GM15510 (cell line): Measurements from ENCODE around the gene SLC23A2.

Source experiments
- POLR2A ChIP-seq: IDR thresholded peaks from 3 replicates; pipeline ENCODE4 v1.6.1; 2011; ENCODE audit warnings: borderline replicate concordance; ENCODE audit not compliant: insufficient read length; ENCODE audit errors: extremely low read depth

SLC23A2 gene

GRCh38 chr20:5001174-5002076 is at the start of gene SLC23A2:
TSS of gene SLC23A2 (minus strand) at chr20:5001510. CDS start at chr20:4932562, 68,948 bp downstream.
- peak; percentile 67 for TF ChIP-seq POLR2A

DNA sequence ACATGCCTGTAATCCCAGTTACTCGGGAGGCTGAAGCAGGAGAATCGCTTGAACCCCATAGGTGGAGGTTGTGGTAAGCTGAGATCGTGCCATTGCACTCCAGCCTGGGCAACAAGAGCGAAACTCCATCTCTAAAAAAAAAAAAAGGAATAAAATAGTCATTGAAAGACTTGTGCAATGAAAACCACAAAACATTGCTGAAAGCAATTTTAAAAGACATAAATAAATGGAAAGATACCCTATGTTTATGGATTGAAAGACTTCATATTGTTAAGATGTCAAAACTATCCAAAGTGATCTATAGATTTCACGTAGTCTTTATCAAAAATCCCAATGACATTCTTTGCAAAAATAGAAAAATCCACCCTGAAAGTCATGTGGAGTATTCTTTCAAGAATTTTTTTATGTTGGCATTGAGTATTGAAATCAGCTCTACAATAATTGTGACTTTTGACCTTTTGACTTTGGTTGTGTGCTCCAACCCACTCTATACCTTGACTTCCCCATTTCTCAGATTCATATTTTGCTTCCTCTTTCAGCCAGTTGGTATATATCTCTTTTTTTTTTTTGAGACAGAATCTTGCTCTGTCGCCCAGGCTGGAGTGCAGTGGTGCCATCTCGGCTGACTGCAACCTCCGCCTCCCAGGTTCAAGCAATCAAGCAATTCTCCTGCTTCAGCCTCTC is 45.5 kb upstream of the SLC23A2 start:
- no peak for TF ChIP-seq POLR2A

DNA sequence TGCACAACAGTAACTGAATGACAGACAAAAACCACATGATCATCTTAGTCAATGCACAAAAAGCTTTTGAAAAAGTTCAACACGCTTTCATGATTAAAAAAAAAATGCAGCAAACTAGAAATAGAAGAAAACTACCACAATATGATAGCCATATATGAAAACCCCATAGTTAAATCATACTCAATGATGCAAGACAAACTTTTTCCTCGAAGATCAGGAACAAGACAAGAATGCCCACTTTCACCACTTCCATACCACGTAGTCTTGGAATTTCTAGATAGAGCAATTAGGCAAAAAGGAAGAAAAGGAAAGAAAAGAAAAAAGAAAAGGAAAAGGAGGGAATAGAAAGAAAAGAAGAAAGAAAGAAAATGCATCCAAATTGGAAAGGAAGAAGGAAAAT is 44.6 kb upstream of the SLC23A2 start:
- no peak for TF ChIP-seq POLR2A

GRCh38 chr20:5044075-5044620 is 42.8 kb upstream of the SLC23A2 start:
- no peak for TF ChIP-seq POLR2A

- no peak for TF ChIP-seq POLR2A
These were observed 40.1 kb upstream of the SLC23A2 start for GRCh38 chr20:5041433-5041832.

GRCh38 chr20:5040345-5040744 is 39.0 kb upstream of the SLC23A2 start:
- TF ChIP-seq POLR2A, result no peak

DNA sequence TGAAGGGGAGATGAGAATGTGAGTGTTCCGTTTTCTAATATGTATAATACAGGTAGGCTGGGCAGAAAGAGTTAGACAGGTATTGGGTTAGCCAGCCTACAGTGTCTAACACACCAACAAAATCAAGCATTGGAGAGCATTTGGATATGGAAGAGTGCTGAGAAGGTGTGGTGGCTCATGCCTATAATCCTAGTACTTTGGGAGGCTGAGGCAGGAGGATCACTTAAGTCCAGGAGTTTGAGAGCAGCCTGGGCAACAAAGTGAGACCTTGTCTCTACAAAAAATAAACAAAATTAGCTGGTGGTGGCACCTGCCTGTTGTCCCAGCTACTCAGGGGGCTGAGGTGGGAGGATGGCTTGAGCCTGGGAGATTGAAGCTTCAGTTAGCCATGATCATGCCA is 38.6 kb upstream of the SLC23A2 start:
- no peak for TF ChIP-seq POLR2A

GRCh38 chr20:5039255-5039657 is 37.9 kb upstream of the SLC23A2 start:
- TF ChIP-seq POLR2A, result no peak

- TF ChIP-seq POLR2A, result no peak
These were observed 35.5 kb upstream of the SLC23A2 start for GRCh38 chr20:5036828-5037227.

DNA sequence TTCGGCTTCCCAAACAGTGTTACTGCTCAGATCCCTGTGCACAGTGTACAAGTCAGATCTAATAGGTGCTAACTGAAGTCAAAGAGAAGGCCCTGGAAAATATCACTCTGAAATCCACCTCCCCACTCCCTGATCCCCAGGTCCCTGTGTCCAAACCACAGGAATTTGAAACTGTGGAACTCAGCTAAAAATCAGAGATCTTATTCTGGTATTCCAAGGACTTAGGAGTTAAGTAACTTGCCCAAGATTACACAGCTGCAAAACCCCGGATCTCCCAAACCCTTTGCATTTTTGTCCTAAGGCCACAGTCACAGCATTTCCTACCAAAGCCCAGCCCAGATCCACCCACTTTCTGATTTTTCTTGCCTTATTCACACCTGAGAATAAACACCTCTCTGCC is 32.3 kb upstream of the SLC23A2 start:
- TF ChIP-seq POLR2A, result no peak

DNA sequence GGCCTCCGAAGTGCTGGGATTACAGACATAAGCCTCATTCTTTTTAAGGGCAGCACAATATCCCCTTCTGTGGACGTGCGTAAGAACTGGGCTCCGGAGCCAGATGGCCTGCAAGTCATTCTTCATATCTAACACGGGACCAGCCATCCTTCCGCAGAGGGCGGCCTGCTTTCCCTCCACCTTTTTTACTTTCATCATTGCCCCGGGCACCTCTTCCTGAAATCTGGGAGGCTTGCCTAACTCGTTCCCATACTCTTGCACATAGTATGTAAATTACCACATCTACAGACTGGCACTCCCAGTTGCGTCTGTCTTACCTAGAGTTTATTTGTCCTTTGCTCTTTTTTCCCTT is 29.9 kb upstream of the SLC23A2 start:
- TF ChIP-seq POLR2A, result no peak

- TF ChIP-seq POLR2A, result no peak
These were observed 29.3 kb upstream of the SLC23A2 start for GRCh38 chr20:5030348-5031205.

DNA sequence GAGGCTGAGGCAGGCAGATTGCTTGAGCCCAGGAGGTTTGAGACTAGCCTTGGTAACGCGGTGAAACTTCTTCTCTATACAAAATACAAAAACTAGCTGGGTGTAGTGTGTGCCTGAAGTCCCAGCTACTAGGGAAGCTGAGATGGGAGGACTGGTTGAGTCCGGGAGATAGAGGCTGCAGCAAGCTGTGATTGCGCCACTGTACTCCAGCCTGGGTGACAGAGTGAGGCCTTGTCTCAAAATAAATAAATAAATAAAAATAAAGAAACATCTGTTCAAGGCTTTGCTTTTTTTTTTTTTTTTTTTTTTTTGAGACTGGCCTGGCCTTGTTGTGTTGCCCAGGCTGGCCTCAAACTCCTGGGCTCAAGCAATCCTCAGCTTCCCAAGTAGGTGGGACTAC is 23.7 kb upstream of the SLC23A2 start:
- TF ChIP-seq POLR2A, result no peak

DNA sequence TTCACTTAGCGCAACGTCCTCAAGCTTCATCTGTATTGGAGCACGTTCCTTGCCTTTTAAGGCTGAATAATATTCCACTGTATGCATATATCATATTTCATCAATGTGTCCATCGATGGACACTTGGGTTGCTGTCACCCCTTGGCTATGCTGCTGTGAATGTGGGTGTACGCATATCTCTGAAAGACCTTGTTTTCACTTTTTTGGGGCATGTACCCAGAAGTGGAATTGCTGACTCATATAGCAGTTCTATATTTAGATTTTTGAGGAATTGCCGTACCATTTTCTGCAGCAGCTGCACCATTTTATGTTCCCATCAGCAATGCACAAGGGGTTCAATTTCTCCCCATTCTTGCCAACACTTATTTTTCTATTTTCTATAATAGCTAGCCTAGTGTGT is 22.8 kb upstream of the SLC23A2 start:
- no peak for TF ChIP-seq POLR2A

DNA sequence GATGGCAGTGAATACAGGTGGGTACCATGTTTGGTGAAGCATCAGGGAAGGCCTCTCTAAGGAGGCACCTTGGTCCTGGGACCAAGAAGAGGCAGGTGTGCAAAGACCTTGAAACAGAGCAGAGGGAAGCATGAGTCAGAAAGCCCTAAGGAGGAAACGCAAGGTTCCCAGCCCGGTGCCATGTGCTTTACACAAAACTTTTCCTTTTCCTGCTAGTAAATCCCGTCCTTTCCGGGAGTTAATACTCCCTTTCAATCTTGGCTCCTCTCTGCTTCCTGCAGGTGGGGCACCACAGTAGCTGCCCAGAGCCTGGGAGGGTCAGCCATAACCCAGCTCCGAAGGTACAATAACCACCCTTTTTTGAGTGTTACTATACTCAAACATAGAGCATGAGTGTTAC is 19.4 kb upstream of the SLC23A2 start:
- TF ChIP-seq POLR2A, result no peak
